ENCODE data around the gene CA10. TPM values are rescaled to one million over a fixed set of nuclear protein-coding genes. Genes with fewer than 3 reads are reported as not detected.

The CA10 gene
- total RNA-seq, 1 donor from 2014 or later: 0.20 TPM

GRCh38 chr17:51794466-51794865, 364.0 kb downstream of the CA10 start:
- no peak for DNase-seq (ENCODE audit: low spot score in 2 of 2, unreplicated experiment in 2 of 2)
- Mint-ChIP-seq H3K9me3 (no peaks in the 10 kb centered on the region), H3K4me3 (no peak overlapping the region), H3K27ac (no peak overlapping the region), H3K27me3 (ENCODE audit: low read depth) (peaks cover 50% of the 10 kb centered on the region), H3K36me3 (no peaks in the 10 kb centered on the region), H3K4me1 (no peaks in the 10 kb centered on the region)
- TF ChIP-seq CTCF (IDR thresholded peaks at IDR 0.05; ENCODE audit: unreplicated experiment): no peak

DNA sequence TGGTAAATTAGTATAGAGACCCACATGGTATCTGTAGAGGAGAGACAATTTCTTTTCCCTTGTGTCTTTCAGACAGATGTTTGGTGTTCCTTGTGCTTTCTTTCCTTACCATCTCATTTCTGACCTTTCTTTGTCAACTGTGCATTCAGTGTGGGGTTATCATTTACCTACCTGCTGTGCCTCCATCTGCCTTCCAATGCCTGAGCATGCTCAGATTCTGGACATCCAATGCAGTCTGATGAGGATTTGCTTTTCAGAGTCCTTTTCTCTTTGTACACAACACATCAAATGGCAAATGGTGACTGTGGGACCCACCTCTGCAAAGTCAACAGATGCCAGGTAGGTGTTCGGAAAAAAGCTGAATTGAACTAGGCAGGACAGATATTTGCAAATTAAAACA, 364.8 kb downstream of the CA10 start:
- H3K4me3 Mint-ChIP-seq: no peak overlapping the region
- no peaks in the 10 kb centered on the region for H3K9me3 Mint-ChIP-seq
- peaks cover 47% of the 10 kb centered on the region for H3K27me3 Mint-ChIP-seq (ENCODE audit: low read depth)
- TF ChIP-seq CTCF (IDR thresholded peaks at IDR 0.05; ENCODE audit: unreplicated experiment): no peak
- no peak for DNase-seq (ENCODE audit: low spot score in 2 of 2, unreplicated experiment in 2 of 2)
- no peaks in the 10 kb centered on the region for H3K4me1 Mint-ChIP-seq
- no peak overlapping the region for H3K27ac Mint-ChIP-seq
- H3K36me3 Mint-ChIP-seq: no peaks in the 10 kb centered on the region

DNA sequence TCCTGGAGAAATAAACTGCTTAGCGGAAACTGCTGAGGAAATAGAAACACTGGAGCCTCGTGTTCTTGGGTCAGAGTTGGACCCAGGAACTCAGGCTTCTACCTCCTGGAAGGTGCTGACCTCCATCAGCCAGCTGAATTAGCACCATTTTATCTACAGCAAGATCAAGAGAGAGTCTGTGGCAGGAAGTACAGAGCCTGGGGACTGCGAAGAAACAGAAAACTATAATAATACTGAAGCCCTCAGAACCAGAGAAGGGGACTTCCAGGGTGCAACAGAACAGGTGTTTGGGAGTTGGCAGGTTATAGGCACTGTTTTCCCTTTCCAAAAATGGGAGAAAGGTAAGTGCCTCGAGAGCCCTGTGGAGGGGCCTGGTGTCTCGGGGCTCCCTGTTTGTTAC, 379.7 kb downstream of the CA10 start:
- Mint-ChIP-seq H3K9me3 (no peaks in the 10 kb centered on the region), H3K4me3 (no peak overlapping the region), H3K36me3 (no peaks in the 10 kb centered on the region)

DNA sequence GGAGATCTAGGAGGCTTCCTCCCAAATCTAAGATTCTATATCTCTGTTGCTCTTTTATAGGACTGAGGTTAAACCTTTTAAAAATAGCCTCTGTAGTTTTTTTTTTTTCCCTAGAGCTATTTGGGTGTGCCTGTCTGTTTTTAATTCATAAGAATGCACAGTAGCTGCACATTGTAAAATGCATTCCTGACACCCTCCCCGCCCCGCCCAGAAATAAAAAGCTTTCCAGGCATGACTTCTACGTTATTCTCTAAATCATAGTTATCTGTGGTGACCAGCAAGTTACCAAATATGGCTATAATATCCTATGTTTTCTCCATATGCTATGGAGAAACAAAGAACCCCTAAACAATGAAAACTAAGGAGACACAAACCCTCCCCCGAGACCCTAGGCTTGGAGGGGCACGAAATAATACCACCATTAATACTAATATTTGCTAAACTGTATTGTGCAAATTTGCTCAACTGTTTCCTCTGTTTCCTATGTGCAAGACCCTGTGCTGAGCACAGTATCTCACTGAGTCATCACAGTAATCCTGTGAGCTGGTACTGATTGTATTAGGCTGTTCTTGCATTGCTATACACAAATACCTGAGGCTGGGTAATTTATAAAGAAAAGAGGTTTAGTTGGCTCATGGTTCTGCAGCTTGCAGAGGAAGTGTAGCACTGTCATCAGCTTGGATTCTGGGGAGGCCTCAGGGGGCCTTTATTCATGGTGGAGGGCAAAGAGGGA, 388.3 kb downstream of the CA10 start:
- Mint-ChIP-seq H3K27ac (no peak overlapping the region), H3K9me3 (no peaks in the 10 kb centered on the region), H3K36me3 (no peaks in the 10 kb centered on the region), H3K27me3 (ENCODE audit: low read depth) (peaks cover 42% of the 10 kb centered on the region), H3K4me3 (no peak overlapping the region), H3K4me1 (peaks cover 2% of the 10 kb centered on the region)
- no peak for TF ChIP-seq CTCF (IDR thresholded peaks at IDR 0.05; ENCODE audit: unreplicated experiment)
- no peak for DNase-seq (ENCODE audit: low spot score in 2 of 2, unreplicated experiment in 2 of 2)

More for the DNA sequence above, 379.7 kb downstream of the CA10 start:
- Mint-ChIP-seq H3K4me1 (no peaks in the 10 kb centered on the region), H3K27ac (no peak overlapping the region), H3K27me3 (ENCODE audit: low read depth) (peaks cover 45% of the 10 kb centered on the region)
- no peak for TF ChIP-seq CTCF (IDR thresholded peaks at IDR 0.05; ENCODE audit: unreplicated experiment)
- no peak for DNase-seq (ENCODE audit: low spot score in 2 of 2, unreplicated experiment in 2 of 2)

GRCh38 chr17:51769231-51769630, 389.3 kb downstream of the CA10 start:
- H3K27me3 Mint-ChIP-seq (ENCODE audit: low read depth): peaks cover 45% of the 10 kb centered on the region
- H3K36me3 Mint-ChIP-seq: no peaks in the 10 kb centered on the region
- H3K4me1 Mint-ChIP-seq: peaks cover 2% of the 10 kb centered on the region
- no peak overlapping the region for H3K4me3 Mint-ChIP-seq
- no peaks in the 10 kb centered on the region for H3K9me3 Mint-ChIP-seq
- no peak for TF ChIP-seq CTCF (IDR thresholded peaks at IDR 0.05; ENCODE audit: unreplicated experiment)
- DNase-seq (ENCODE audit: low spot score in 2 of 2, unreplicated experiment in 2 of 2): no peak
- no peak overlapping the region for H3K27ac Mint-ChIP-seq

Measured in mesothelial cell of epicardium (in vitro differentiated cells).